Astrocyte of the cerebellum (primary cell): ENCODE data around the gene OR6V1.

ENCODE experiments used
- DNase-seq: peaks from one replicate; pipeline ENCODE4 v3.0.0-alpha.2; 2011; ENCODE audit warnings: low read depth
- H3K4me3 ChIP-seq: 2 replicates; pipeline ENCODE4 v1.5.1; 2011; ENCODE audit warnings: mild to moderate bottlenecking, low read depth, low read length, moderate library complexity
- in situ Hi-C: cut with HindIII; loops from 2 replicates; pipeline ENCODE4 v1.10.0; 2017; ENCODE audit warnings: low sequenced_read_pairs
- TF ChIP-seq, protein P1 (sequence below): IDR thresholded peaks from 2 replicates; pipeline ENCODE4 v1.5.1; 2012; ENCODE audit warnings: low read length, low read depth, moderate library complexity, mild to moderate bottlenecking; ENCODE audit errors: missing control alignments

Gene OR6V1

DNA sequence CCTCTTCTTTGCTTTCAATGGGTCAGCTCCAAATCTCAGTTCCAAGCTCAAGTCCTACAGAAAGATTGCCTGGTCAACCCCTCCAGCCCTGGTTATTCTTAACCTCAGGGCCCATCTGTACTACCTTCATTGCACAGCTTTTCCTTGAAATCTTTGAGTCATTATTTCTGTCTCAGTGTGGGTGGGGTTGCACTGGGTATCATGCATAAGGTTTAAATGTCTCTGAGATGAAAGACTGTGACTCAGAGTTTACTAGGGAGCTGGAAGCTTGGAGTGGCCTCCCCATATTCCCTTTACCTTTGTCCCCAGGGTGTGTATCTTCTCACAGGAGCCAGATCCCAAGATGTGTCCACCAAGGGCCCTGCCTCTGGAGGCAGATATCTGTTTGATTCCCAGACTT is 3.3 kb upstream of the OR6V1 start:
- no peak overlapping the region for H3K4me3 ChIP-seq
- in situ Hi-C loops = no loop called here
- TF ChIP-seq, protein P1, sequence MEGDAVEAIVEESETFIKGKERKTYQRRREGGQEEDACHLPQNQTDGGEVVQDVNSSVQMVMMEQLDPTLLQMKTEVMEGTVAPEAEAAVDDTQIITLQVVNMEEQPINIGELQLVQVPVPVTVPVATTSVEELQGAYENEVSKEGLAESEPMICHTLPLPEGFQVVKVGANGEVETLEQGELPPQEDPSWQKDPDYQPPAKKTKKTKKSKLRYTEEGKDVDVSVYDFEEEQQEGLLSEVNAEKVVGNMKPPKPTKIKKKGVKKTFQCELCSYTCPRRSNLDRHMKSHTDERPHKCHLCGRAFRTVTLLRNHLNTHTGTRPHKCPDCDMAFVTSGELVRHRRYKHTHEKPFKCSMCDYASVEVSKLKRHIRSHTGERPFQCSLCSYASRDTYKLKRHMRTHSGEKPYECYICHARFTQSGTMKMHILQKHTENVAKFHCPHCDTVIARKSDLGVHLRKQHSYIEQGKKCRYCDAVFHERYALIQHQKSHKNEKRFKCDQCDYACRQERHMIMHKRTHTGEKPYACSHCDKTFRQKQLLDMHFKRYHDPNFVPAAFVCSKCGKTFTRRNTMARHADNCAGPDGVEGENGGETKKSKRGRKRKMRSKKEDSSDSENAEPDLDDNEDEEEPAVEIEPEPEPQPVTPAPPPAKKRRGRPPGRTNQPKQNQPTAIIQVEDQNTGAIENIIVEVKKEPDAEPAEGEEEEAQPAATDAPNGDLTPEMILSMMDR = no peak
- DNase-seq = no peak

DNA sequence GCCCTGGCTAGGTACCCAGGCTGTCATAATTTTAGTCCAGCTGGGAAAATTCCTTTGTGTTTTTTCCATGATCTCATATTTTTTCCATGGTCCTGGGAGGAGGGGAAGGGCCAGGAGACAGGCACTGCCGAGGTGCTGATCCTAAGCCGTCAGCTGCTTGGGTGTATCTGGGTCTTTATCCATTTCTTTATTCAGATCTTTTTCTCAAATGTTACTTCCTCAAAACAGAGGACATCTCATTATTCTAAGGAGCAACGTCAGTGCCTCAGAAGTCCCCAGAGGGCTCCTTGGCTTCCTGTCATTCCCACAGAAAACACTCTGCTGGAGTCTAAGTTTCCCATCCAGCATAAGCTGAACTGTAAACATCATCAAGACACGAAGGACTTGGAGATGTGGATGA is 2.8 kb upstream of the OR6V1 start:
- TF ChIP-seq, protein P1 = no peak
- DNase-seq = no peak
- no peak overlapping the region for H3K4me3 ChIP-seq
- in situ Hi-C loops = no loop called here

DNA sequence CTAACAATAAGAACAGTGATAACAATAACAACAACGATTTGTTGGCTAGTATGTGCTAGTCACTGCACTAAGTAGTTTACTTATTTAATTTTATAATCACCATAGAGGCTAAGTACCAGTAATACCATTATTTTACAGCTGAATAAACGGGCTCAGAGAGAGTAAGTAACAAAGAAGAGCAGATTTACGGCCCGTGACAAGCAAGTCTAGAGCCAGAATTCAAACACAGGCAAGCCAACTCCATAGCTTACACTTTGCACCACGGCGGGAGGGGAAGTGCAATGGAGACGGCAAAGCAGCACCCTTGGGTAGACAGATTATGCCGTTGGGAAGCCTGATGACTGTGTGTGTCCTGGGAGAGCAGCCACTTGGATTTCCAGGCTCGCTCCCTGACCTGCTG is 1.2 kb upstream of the OR6V1 start:
- no peak for DNase-seq
- H3K4me3 ChIP-seq = no peak overlapping the region
- in situ Hi-C loops = no loop called here
- TF ChIP-seq, protein P1 = no peak

DNA sequence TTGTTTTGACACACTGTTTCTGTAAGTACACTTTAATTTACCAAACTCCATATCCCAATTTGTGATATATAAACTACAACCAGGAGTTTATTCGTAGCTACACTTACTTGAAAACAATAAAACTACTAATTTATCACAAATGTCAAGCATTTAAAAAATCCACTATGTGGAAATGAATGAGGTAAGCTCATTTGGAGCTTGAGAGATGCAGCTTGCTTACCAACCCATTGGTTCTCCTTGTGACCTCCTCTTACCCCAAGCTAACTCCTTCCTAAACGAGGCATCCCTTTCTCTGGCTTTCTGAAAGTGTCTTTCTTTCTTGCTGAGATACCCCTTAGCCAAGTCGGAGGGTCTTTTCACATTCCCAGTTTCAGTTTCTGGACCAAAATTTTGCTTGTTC is 2.5 kb downstream of the OR6V1 start:
- in situ Hi-C loops = no loop called here
- TF ChIP-seq, protein P1 = no peak
- no peak for DNase-seq
- H3K4me3 ChIP-seq = no peak overlapping the region

DNA sequence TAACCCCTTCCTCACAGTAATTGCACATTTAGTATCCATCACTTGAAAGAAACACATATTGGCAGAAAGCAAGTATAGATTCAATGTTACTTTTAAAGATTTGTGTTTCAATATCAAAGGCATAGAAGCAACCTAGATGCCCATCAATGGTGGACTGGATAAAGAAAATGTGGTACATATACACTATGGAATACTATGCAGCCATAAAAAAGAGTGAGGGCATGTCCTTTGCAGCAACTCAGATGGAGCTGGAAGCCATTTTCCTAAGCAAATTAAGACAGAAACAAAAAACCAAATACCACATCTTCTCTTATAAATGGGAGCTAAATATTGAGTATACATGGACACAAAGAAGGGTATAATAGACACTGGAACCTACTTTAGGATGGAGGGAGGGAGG is 3.6 kb downstream of the OR6V1 start:
- H3K4me3 ChIP-seq = no peak overlapping the region
- TF ChIP-seq, protein P1 = no peak
- DNase-seq = no peak
- in situ Hi-C loops = no loop called here

DNA sequence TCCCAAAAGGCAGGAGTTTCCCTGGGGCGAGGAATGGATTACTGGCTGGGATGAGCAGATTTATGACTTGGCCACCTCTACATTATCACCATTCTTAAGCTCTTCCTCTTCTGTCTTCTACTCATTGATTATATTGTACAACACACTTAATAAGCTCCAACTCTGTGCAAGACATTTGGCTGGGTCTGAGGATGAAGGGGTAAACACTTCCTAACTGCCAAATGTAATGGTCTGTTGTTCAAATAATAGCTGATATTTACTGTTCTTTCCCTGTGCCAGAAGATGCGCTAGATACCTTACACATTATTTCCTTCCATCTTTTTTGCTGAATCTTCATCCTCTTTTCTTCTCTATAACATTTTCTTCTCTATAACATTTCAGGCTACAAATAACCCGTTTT is 11.6 kb downstream of the OR6V1 start:
- H3K4me3 ChIP-seq = no peak overlapping the region
- DNase-seq = no peak
- TF ChIP-seq, protein P1 = no peak
- in situ Hi-C loops = no loop called here

DNA sequence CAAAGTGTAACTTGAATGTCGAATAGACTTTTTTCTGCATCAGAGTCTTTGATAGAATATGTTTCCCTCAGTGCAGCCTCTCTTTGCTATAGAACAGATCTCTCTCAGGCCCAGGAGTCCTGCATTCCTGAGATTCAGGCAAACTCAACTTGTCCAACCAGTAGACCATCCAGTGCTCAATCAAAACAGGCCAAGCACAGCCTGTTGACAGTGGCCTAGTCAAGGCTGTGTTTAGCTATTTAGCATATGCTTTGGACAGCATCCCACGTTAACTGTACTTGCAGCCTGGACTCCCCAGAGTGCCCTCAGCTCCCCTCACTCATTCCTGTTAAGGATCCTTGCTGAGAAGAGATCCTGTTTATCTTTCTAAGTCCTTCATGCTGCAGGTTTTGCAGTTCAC is 16.3 kb downstream of the OR6V1 start:
- TF ChIP-seq, protein P1 = no peak
- no peak for DNase-seq
- no peak overlapping the region for H3K4me3 ChIP-seq
- in situ Hi-C loops = no loop called here
